GM18505 (cell line): ENCODE measurements around the gene STARD5.

Experiments
- ATAC-seq: cut with Tn5 transposase; IDR thresholded peaks from one replicate; pipeline ENCODE4 v1.9.1; 2021; ENCODE audit not compliant: unreplicated experiment
- POLR2A ChIP-seq: IDR thresholded peaks from 4 replicates; pipeline ENCODE4 v1.6.1; 2011; ENCODE audit warnings: borderline replicate concordance; ENCODE audit not compliant: insufficient read depth, insufficient read length; ENCODE audit errors: extremely low read depth

The STARD5 gene

GRCh38 chr15:81276967-81277366, 47.0 kb downstream of the STARD5 start:
- ATAC-seq = no peak
- no peak for TF ChIP-seq POLR2A

GRCh38 chr15:81275711-81276392, 48.1 kb downstream of the STARD5 start:
- TF ChIP-seq POLR2A = no peak
- ATAC-seq = no peak

GRCh38 chr15:81274931-81275707, 48.8 kb downstream of the STARD5 start:
- no peak for TF ChIP-seq POLR2A
- peak; percentile 75 for ATAC-seq

- no peak for TF ChIP-seq POLR2A
- ATAC-seq = no peak
These were observed 49.7 kb downstream of the STARD5 start for GRCh38 chr15:81274255-81274654.

GRCh38 chr15:81273855-81274254, 50.1 kb downstream of the STARD5 start:
- no peak for TF ChIP-seq POLR2A
- no peak for ATAC-seq

GRCh38 chr15:81273200-81273599, 50.7 kb downstream of the STARD5 start:
- TF ChIP-seq POLR2A = no peak

GRCh38 chr15:81271761-81272644, 51.9 kb downstream of the STARD5 start:
- TF ChIP-seq POLR2A = no peak

More at GRCh38 chr15:81273200-81273599, 50.7 kb downstream of the STARD5 start:
- ATAC-seq = no peak

GRCh38 chr15:81270781-81271491, 53.0 kb downstream of the STARD5 start:
- no peak for ATAC-seq
- no peak for TF ChIP-seq POLR2A

More at GRCh38 chr15:81271761-81272644, 51.9 kb downstream of the STARD5 start:
- no peak for ATAC-seq

GRCh38 chr15:81270188-81270587, 53.8 kb downstream of the STARD5 start:
- no peak for TF ChIP-seq POLR2A
- no peak for ATAC-seq

- no peak for TF ChIP-seq POLR2A
These were observed 54.9 kb downstream of the STARD5 start for GRCh38 chr15:81268881-81269601.

GRCh38 chr15:81268340-81268739, 55.6 kb downstream of the STARD5 start:
- TF ChIP-seq POLR2A = no peak
- ATAC-seq = no peak

More at GRCh38 chr15:81268881-81269601, 54.9 kb downstream of the STARD5 start:
- no peak for ATAC-seq

GRCh38 chr15:81265944-81266775, 57.8 kb downstream of the STARD5 start:
- peak; percentile 62 for ATAC-seq

More at GRCh38 chr15:81265944-81266775, 57.8 kb downstream of the STARD5 start:
- TF ChIP-seq POLR2A = no peak
